ENCODE data around the gene RLIM.

DNA sequence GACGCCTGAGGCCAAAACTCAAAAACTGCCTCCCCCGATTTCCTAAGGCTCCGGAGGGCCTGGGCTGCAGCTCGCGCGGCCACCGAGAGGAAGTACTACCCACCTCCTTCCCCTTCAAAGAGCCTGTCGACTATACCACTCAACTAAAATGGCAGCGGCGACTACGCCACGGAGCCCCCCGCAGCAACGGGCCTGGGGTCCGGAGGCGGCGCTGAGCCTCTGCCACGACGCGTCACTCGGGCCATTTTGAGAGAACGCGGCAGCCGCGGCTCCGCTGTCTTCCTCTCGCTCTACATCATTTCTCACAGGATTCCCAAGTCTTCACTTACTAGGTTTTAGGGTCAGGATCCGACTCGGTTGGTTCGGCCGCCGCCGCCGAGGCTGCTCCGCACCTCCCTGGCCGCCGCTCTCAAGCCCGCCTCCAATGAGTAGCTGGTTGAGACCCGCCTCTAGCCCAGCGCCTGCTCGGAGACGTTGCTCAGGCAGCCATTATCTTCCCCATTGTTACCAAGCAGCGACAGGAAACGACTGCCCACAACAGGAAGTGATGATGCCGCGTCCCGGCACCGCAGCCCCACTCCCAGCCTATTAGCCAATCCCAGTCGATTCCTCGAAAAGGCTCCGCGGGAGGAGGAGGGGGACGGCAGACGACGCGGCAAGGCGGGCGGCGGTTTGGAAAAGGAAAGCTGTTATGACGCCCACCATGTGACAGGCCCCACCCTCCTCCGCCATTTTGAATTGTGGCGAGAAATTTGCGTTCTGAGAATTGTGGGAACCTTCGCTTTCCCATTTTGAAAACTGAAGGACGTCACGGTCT, at the start of gene RLIM:
- TF ChIP-seq, protein P1, sequence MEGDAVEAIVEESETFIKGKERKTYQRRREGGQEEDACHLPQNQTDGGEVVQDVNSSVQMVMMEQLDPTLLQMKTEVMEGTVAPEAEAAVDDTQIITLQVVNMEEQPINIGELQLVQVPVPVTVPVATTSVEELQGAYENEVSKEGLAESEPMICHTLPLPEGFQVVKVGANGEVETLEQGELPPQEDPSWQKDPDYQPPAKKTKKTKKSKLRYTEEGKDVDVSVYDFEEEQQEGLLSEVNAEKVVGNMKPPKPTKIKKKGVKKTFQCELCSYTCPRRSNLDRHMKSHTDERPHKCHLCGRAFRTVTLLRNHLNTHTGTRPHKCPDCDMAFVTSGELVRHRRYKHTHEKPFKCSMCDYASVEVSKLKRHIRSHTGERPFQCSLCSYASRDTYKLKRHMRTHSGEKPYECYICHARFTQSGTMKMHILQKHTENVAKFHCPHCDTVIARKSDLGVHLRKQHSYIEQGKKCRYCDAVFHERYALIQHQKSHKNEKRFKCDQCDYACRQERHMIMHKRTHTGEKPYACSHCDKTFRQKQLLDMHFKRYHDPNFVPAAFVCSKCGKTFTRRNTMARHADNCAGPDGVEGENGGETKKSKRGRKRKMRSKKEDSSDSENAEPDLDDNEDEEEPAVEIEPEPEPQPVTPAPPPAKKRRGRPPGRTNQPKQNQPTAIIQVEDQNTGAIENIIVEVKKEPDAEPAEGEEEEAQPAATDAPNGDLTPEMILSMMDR (IDR thresholded peaks at IDR 0.05; ENCODE audit: low read length): no peak
- TF ChIP-seq EZH2 (optimal IDR thresholded peaks at IDR 0.05; ENCODE audit: low read depth, low read length) (no peak), EZH2phosphoT487 (IDR thresholded peaks at IDR 0.05; ENCODE audit: low read length) (no peak)
